ENCODE measurements around the gene PSKH1.

DNA sequence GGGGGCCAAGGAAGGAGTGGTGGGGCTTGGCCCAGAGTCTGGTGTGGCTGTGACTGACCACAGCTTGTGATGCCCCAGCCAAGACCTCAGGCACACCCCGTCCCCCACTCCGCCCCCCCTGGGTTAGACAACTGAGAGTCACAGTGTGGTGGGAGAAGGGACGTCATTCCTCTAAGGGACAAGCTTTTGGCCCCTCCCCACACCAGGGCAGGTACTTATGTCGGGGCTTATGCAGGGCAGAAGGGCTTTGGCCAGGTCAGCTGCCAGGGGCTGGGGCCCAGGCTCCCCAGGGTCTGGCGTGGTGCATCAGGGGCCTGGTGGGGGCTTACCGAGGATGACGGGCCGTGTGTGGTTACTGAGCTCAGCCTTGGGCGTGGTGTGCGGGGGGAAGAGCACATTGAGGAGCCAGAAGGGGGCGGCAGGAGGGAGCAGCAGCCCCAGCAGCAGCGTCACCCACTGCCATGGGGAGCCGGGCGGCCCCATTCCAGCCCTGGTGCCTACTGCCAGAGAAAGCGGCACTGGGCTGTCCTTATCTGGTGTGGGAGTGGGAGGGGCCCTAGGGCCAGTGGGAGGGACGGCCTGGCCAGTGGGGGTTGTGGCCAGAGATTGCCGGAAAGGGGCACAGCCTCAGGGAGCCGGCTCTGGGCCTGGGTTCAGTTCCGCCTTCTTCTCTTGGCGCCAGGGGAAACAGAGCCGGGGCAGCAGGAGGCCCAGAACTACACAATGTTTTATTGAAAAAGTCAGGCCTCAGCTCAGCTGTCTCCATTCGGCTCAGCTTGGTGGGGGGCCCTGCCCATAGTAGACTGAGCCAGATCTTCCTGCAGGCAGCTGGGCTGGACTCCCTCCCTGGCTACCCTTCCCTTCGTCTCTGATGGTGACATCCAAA lies 50.8 kb downstream of the PSKH1 start, which contains the start of gene LCAT:
- no peak for TF ChIP-seq TCF12 (IDR thresholded peaks at IDR 0.05; ENCODE audit: low read depth)
- no peak for TF ChIP-seq TEAD4 (IDR thresholded peaks at IDR 0.05)
- TF ChIP-seq FOXM1 (IDR thresholded peaks at IDR 0.05; ENCODE audit: borderline replicate concordance, low read depth), result no peak
- no peak for TF ChIP-seq EP300 (IDR thresholded peaks at IDR 0.05; ENCODE audit: borderline replicate concordance)
- no peak for TF ChIP-seq TAF1 (IDR thresholded peaks at IDR 0.05; ENCODE audit: low read depth)
- TF ChIP-seq, protein P1, sequence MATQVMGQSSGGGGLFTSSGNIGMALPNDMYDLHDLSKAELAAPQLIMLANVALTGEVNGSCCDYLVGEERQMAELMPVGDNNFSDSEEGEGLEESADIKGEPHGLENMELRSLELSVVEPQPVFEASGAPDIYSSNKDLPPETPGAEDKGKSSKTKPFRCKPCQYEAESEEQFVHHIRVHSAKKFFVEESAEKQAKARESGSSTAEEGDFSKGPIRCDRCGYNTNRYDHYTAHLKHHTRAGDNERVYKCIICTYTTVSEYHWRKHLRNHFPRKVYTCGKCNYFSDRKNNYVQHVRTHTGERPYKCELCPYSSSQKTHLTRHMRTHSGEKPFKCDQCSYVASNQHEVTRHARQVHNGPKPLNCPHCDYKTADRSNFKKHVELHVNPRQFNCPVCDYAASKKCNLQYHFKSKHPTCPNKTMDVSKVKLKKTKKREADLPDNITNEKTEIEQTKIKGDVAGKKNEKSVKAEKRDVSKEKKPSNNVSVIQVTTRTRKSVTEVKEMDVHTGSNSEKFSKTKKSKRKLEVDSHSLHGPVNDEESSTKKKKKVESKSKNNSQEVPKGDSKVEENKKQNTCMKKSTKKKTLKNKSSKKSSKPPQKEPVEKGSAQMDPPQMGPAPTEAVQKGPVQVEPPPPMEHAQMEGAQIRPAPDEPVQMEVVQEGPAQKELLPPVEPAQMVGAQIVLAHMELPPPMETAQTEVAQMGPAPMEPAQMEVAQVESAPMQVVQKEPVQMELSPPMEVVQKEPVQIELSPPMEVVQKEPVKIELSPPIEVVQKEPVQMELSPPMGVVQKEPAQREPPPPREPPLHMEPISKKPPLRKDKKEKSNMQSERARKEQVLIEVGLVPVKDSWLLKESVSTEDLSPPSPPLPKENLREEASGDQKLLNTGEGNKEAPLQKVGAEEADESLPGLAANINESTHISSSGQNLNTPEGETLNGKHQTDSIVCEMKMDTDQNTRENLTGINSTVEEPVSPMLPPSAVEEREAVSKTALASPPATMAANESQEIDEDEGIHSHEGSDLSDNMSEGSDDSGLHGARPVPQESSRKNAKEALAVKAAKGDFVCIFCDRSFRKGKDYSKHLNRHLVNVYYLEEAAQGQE (IDR thresholded peaks at IDR 0.05; ENCODE audit: low read depth), result no peak
- TF ChIP-seq, protein P2, sequence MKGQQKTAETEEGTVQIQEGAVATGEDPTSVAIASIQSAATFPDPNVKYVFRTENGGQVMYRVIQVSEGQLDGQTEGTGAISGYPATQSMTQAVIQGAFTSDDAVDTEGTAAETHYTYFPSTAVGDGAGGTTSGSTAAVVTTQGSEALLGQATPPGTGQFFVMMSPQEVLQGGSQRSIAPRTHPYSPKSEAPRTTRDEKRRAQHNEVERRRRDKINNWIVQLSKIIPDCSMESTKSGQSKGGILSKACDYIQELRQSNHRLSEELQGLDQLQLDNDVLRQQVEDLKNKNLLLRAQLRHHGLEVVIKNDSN (IDR thresholded peaks at IDR 0.05), result no peak
- TF ChIP-seq RAD21 (IDR thresholded peaks at IDR 0.05; ENCODE audit: low read depth), result no peak
- TF ChIP-seq NFIC (IDR thresholded peaks at IDR 0.05), result no peak
- TF ChIP-seq CREB1 (IDR thresholded peaks at IDR 0.05; ENCODE audit: low read depth), result no peak
- TF ChIP-seq, protein P3, sequence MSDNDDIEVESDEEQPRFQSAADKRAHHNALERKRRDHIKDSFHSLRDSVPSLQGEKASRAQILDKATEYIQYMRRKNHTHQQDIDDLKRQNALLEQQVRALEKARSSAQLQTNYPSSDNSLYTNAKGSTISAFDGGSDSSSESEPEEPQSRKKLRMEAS (IDR thresholded peaks at IDR 0.05), result no peak
- no peak for TF ChIP-seq YY1 (IDR thresholded peaks at IDR 0.05; ENCODE audit: low read depth)
- TF ChIP-seq CEBPB (IDR thresholded peaks at IDR 0.05), result no peak

All from Ishikawa (cell line).